Measurements from ENCODE around the gene MRNIP. TPM values are rescaled to one million over a fixed set of nuclear protein-coding genes. Genes with fewer than 3 reads are reported as not detected.

The MRNIP gene
- total and polyA plus RNA-seq, 12 donors = 6.6 to 45.1 (median 12.7) TPM

GRCh38 chr5:179875741-179876609 is 17.4 kb upstream of the MRNIP start:
- DNase-seq (no peak), ATAC-seq (no peak)
- H3K36me3 ChIP-seq = peaks cover 0 to 97% (median 42%) of the 10 kb centered on the region in 9 donors
- peaks cover 0 to 2% (median 0%) of the 10 kb centered on the region in 9 donors for H3K4me1 ChIP-seq
- 93 to 95% methylated on average over 16 of the region's 16 CpGs for WGBS, 2 donors
- H3K27me3 ChIP-seq = no peaks in the 10 kb centered on the region
- H3K9me3 ChIP-seq = no peaks in the 10 kb centered on the region
- no peak overlapping the region for H3K27ac ChIP-seq
- no peak for TF ChIP-seq CTCF (IDR thresholded peaks at IDR 0.05)
- no peak overlapping the region for H3K4me3 ChIP-seq
- intact Hi-C loops (cut with DNase I) = no loop called here

GRCh38 chr5:179874536-179875292 is 16.1 kb upstream of the MRNIP start:
- 97 to 98% methylated on average over 28 of the region's 28 CpGs for WGBS, 2 donors
- Histone ChIP-seq H3K4me1 (peaks cover 0 to 11% (median 0%) of the 10 kb centered on the region in 9 donors), H3K27ac (no peak overlapping the region), H3K27me3 (no peaks in the 10 kb centered on the region), H3K4me3 (no peak overlapping the region), H3K9me3 (no peaks in the 10 kb centered on the region), H3K36me3 (peaks cover 0 to 97% (median 44%) of the 10 kb centered on the region in 9 donors)
- intact Hi-C loops (cut with DNase I) = loop anchor here in 1 of 10 donors (5.0 kb wide), 1 partner anchor 33 kb away; the partner anchor contains the start of gene TBC1D9B
- TF ChIP-seq CTCF (IDR thresholded peaks at IDR 0.05) = no peak
- no peak for DNase-seq
- ATAC-seq = no peak

- no peak for TF ChIP-seq CTCF (IDR thresholded peaks at IDR 0.05)
- peaks cover 0 to 11% (median 0%) of the 10 kb centered on the region in 9 donors for H3K4me1 ChIP-seq
- intact Hi-C loops (cut with DNase I) = loop anchor here in 1 of 10 donors (5.0 kb wide), 1 partner anchor 33 kb away; the partner anchor contains the start of gene TBC1D9B
Observed at GRCh38 chr5:179874136-179874535, 15.5 kb upstream of the MRNIP start.

GRCh38 chr5:179873588-179874110 is 15.0 kb upstream of the MRNIP start:
- WGBS, 2 donors = 90 to 93% methylated on average over 7 of the region's 7 CpGs
- Histone ChIP-seq H3K27me3 (no peaks in the 10 kb centered on the region), H3K4me3 (no peak overlapping the region), H3K27ac (no peak overlapping the region), H3K9me3 (no peaks in the 10 kb centered on the region), H3K4me1 (peaks cover 0 to 11% (median 0%) of the 10 kb centered on the region in 9 donors), H3K36me3 (peaks cover 0 to 97% (median 40%) of the 10 kb centered on the region in 9 donors)
- ATAC-seq (no peak), DNase-seq (no peak)
- TF ChIP-seq CTCF (IDR thresholded peaks at IDR 0.05) = no peak
- intact Hi-C loops (cut with DNase I) = loop anchor here in 1 of 10 donors (5.0 kb wide), 1 partner anchor 34 kb away; the partner anchor contains the start of gene TBC1D9B

More at GRCh38 chr5:179874136-179874535, 15.5 kb upstream of the MRNIP start:
- DNase-seq (no peak), ATAC-seq (no peak)
- H3K27me3 ChIP-seq = no peaks in the 10 kb centered on the region
- WGBS, 2 donors = 93 to 95% methylated on average over 3 of the region's 3 CpGs
- H3K27ac ChIP-seq = no peak overlapping the region
- H3K36me3 ChIP-seq = peaks cover 0 to 97% (median 42%) of the 10 kb centered on the region in 9 donors
- H3K4me3 ChIP-seq = no peak overlapping the region
- H3K9me3 ChIP-seq = no peaks in the 10 kb centered on the region
